HepG2 (cell line): ENCODE data around the gene NGF.

ENCODE experiments used
- ARID2 ChIP-seq: sonication (generic); formaldehyde crosslinking; IDR thresholded peaks from 2 replicates; pipeline ENCODE4 v1.8.1; 2022; ENCODE audit warnings: mild to moderate bottlenecking, missing genetic modification reagents, borderline replicate concordance
- BRCA1 ChIP-seq: sonication (generic); formaldehyde crosslinking; IDR thresholded peaks from 2 replicates; pipeline ENCODE4 v1.4.0; 2020; ENCODE audit warnings: missing genetic modification reagents
- IRF2 ChIP-seq: IDR thresholded peaks from 2 replicates; pipeline ENCODE4 v1.6.1; 2018; ENCODE audit warnings: missing genetic modification reagents, missing compliant biosample characterization
- SRSF9 ChIP-seq: fragments of 200-400 bp; formaldehyde crosslinking; IDR thresholded peaks from 2 replicates; pipeline ENCODE4 v1.6.1; 2018; ENCODE audit warnings: borderline replicate concordance, mild to moderate bottlenecking, low read depth, low read length; ENCODE audit not compliant: insufficient read depth, poor library complexity, severe bottlenecking
- TAF1 ChIP-seq: sonication (generic); formaldehyde crosslinking; IDR thresholded peaks from 2 replicates; pipeline ENCODE4 v1.4.0; 2020; ENCODE audit warnings: missing genetic modification reagents
- TBL1XR1 ChIP-seq: fragments of 150-350 bp; IDR thresholded peaks from 2 replicates; pipeline ENCODE4 v1.6.1; 2014; ENCODE audit warnings: borderline replicate concordance, low read length; ENCODE audit not compliant: partially characterized antibody
- ZFX ChIP-seq: sonication (generic); formaldehyde crosslinking; IDR thresholded peaks from 2 replicates; pipeline ENCODE4 v1.4.0; 2020; ENCODE audit warnings: mild to moderate bottlenecking, low read depth, missing genetic modification reagents, moderate library complexity
- ZNF143 ChIP-seq: sonication (generic); formaldehyde crosslinking; IDR thresholded peaks from 2 replicates; pipeline ENCODE4 v1.4.0; 2020; ENCODE audit warnings: missing genetic modification reagents
- ZNF282 ChIP-seq: fragments of 450-650 bp; IDR thresholded peaks from 2 replicates; pipeline ENCODE4 v1.6.1; 2018; ENCODE audit not compliant: partially characterized antibody
- TF ChIP-seq, protein P1 (sequence below): sonication (generic); formaldehyde crosslinking; IDR thresholded peaks from 2 replicates; pipeline ENCODE4 v1.5.0; 2020; ENCODE audit warnings: mild to moderate bottlenecking, missing genetic modification reagents, moderate library complexity
- TF ChIP-seq, protein P2 (sequence below): IDR thresholded peaks from 2 replicates; pipeline ENCODE4 v1.6.1; 2016; ENCODE audit warnings: low read depth

DNA sequence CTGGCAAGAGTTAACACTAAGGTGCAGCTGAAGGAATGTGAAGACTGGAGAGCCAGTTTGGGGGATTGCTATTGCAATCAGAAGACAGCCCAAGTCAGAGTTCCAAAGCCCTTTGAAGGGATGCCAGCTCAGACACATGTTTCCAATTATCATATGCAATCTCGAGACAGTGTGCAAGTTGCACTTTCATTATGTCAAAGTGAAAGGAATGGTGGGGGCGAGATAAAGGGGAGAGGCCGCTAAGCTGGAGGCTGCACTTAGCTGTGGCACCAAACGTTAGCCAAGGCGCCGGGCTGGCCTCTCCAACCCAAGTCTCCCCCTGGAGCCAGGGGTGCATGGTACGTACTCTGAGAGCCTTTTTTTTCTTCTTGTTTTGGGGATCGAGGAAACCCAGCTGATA is 58.0 kb downstream of the NGF start:
- TF ChIP-seq ARID2 (CRISPR knock-in tag) (no peak), BRCA1 (CRISPR knock-in tag) (no peak), ZFX (no peak), ZNF282 (no peak), IRF2 (no peak), TAF1 (no peak), SRSF9 (no peak), ZNF143 (CRISPR knock-in tag) (no peak), TBL1XR1 (no peak)
- TF ChIP-seq, protein P1, sequence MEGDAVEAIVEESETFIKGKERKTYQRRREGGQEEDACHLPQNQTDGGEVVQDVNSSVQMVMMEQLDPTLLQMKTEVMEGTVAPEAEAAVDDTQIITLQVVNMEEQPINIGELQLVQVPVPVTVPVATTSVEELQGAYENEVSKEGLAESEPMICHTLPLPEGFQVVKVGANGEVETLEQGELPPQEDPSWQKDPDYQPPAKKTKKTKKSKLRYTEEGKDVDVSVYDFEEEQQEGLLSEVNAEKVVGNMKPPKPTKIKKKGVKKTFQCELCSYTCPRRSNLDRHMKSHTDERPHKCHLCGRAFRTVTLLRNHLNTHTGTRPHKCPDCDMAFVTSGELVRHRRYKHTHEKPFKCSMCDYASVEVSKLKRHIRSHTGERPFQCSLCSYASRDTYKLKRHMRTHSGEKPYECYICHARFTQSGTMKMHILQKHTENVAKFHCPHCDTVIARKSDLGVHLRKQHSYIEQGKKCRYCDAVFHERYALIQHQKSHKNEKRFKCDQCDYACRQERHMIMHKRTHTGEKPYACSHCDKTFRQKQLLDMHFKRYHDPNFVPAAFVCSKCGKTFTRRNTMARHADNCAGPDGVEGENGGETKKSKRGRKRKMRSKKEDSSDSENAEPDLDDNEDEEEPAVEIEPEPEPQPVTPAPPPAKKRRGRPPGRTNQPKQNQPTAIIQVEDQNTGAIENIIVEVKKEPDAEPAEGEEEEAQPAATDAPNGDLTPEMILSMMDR: no peak
- TF ChIP-seq, protein P2, sequence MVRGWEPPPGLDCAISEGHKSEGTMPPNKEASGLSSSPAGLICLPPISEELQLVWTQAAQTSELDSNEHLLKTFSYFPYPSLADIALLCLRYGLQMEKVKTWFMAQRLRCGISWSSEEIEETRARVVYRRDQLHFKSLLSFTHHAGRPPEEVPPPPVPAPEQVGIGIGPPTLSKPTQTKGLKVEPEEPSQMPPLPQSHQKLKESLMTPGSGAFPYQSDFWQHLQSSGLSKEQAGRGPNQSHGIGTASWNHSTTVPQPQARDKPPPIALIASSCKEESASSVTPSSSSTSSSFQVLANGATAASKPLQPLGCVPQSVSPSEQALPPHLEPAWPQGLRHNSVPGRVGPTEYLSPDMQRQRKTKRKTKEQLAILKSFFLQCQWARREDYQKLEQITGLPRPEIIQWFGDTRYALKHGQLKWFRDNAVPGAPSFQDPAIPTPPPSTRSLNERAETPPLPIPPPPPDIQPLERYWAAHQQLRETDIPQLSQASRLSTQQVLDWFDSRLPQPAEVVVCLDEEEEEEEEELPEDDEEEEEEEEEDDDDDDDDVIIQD (CRISPR knock-in tag): no peak
